ENCODE data around the gene MRPL18.
A peak's percentile ranks its signal among the peaks of the same experiment; 100 is the strongest.
"Not testable (repeated sequence)": the region's sequence is repeated elsewhere in the genome, so short reads cannot be mapped to it uniquely, and the experiment has no call there.

The MRPL18 gene

DNA sequence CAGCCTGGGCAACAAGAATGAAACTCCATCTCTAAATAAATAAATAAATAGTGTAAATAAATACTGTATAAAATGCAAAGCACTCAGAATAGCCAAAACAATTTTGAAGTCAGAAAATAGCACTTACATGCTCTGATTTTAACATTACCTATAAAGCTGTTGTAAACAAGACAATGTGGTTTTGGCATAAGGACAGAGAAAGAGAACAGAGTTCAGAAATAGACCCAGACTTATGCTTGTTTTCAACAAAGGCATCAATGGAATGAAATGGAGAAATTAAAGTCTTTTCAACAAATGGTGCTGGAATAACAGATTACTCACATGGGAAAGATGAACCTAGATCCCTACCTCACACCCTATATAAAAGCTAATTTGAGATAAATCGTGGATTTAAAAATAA lies 18.1 kb upstream of the MRPL18 start:
- no peak for DNase-seq (ENCODE audit: low read depth in 1 of 2, low spot score in 1 of 2)

DNA sequence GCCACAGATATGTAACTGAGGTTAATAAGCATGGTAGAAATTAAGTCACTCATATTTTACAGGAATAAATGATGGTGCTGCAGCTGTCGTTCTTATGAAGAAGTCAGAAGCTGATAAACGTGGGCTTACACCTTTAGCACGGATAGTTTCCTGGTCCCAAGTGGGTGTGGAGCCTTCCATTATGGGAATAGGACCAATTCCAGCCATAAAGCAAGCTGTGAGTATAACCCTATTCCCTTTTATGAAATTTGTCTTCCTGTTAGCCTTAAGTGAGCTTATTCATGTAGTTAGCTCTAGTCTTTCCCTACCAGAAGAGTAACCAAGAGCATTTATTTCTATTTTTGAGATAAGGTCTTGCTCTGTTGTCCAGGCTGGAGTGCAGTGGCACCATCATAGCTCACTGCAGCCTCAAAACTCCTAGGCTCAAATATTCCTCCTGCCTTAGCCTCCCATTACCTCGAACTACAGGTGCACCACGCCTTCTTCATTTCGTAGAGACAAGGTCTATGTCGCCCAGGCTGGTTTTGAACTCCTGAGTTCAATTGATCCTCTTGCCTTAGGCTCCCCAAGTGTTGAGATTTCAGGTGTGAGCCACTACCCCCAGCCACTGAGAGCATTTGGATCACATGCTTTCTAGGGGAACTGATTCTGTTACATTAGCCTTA lies 12.9 kb upstream of the MRPL18 start:
- no peak for DNase-seq (ENCODE audit: low read depth in 1 of 2, low spot score in 1 of 2)

DNA sequence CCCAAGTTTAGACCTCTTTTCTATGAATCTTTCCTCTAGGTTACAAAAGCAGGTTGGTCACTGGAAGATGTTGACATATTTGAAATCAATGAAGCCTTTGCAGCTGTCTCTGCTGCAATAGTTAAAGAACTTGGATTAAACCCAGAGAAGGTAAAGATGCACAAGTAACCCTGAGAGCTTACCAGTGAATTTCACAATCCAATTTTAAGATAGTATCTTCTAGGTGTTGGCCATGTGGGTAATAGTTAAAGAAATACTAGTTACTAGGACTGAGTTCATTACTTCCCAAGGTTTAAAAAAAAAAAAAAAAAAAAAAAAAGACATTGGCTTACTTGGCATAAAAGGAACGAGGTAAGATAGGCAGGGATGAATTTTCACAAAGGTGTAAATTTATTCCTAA lies 12.1 kb upstream of the MRPL18 start:
- no peak for DNase-seq (ENCODE audit: low read depth in 1 of 2, low spot score in 1 of 2)

DNA sequence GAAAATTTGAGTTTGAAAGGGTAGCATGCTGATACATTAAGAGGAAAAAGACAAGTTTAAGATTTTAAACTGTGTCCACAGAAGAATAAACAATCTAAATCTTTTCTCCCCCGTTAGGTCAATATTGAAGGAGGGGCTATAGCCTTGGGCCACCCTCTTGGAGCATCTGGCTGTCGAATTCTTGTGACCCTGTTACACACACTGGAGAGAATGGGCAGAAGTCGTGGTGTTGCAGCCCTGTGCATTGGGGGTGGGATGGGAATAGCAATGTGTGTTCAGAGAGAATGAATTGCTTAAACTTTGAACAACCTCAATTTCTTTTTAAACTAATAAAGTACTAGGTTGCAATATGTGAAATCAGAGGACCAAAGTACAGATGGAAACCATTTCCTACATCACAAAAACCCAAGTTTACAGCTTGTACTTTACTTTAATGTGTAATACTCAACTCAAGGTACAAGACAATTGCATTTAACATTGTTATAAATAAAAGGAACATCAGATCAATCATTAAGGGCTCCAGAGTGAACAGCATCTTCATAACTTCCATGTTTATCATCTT lies 11.6 kb upstream of the MRPL18 start:
- DNase-seq (ENCODE audit: low read depth in 1 of 2, low spot score in 1 of 2): no peak

DNA sequence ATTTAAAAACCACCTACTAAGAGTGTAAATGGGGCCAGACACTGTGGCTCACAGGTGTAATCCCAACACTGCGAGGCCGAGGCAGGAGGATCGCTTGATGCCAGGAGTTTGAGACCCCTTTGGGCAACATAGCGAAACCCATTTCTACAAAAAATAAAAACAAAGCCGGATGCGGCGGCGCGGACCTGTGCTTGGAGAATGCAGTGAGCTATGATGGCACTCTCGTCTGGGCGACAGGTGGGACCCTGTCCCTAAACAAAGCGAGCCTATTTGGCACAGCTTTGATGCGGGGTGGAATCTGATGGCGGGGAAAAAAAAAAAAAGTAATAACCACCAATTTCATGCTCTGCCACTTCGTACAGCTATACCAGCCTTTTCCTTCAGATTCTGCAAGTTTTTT lies 2.0 kb upstream of the MRPL18 start:
- no peak for DNase-seq (ENCODE audit: low read depth in 1 of 2, low spot score in 1 of 2)

DNA sequence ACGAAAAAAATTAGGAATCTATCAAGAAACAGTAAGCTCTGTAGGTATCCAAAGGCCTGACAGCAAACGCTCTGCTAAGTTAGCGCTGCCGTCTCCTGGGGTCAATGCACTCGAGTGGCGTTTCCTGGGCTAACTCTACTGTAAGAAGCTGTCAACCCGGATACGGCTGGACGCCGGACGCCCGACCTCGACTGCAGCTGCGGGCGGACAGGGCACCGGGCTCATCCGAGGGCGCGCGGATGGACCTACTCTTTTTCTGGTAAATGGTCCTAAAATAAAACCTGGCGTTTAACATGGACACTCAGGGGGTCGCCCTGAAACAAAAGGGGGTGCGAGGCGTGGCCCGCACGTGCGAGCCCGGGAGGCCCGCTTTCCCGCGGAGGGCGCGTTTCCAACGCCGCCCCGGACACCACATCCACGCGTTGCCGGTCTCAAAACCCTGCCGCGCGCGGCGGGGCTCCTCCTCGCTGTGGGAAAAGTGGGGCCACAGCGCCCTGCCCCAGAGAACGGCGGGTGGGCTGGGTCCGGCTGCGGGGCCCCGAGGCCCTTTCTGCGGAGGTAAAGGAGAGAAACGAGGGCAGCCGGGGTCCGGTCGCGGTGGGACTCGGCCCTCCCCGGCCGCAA lies 1.4 kb upstream of the MRPL18 start:
- DNase-seq (ENCODE audit: low read depth in 1 of 2, low spot score in 1 of 2): peak in 1 of 2 donors; percentile 4

DNA sequence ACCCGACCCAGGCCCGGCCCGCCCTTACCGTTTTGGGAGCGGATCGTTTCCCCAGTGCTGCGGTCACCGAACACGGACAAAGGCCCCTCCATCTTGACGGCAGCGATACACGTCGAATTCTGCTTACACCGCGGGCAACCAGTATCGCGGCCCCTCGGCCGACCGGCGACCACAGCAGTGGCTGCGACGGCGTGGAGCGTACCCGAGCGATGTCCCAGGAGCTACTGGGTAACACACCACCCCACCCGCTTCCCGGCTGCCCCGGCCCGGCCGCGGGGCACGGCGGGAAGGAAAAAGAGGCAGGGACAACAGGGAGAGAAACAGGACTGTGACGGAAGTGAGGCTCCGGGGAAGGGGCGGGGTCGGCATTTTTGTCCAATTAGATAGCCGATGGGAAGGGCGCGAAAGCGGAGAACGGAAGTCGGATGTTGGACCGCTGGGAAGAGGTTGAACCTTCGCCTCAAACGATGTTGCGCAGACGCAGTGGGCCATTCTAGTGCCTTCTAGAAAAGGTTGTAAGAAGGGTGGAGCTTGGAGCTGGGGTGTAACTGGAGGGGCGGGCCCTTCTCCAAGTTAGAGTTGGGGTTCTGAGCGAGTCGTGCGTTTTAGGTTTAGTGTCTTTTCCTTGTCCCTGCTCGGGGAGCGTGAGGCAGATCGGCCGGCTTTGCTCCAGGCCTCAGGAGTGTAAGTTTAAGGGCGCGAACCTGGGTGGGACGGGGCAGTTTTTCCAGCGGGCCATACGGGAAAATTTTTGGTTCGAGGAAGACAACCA lies 704 bp upstream of the MRPL18 start, which contains the start of gene TCP1:
Gene TCP1, minus strand, starts transcription at position 226 of the 772 bp plus-strand sequence. Its CDS starts 134 bp downstream, at position 92.
- DNase-seq (ENCODE audit: low read depth in 1 of 2, low spot score in 1 of 2): peak; percentile 98

DNA sequence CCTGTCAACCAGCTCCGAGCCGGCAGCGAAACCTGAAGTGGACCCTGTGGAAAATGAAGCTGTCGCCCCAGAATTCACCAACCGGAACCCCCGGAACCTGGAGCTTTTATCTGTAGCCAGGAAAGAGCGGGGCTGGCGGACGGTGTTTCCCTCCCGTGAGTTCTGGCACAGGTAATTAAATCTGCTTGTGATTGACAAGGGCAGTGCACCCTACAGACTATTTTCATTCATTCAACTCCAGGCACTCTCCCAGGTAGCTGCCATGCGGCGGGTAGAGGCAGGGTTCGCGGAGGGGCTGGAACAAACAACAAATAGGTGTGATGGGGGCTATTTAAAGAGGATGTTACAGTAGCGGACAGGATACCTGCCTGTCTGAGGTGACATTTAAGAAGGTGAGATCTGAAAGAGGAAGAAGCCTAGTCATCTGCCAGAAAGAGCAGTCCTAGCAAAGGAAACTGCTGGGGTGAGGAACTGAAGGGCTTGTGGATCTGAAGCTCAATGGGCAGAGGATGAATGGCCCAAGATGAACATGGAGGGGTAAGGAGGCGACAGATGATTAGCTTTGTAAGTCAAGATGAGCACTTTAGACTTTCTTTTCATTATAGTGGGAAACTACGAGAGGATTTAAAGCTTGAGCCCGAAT lies 810 bp downstream of the MRPL18 start:
- peak in 1 of 2 donors; percentile 9 for DNase-seq (ENCODE audit: low read depth in 1 of 2, low spot score in 1 of 2)

DNA sequence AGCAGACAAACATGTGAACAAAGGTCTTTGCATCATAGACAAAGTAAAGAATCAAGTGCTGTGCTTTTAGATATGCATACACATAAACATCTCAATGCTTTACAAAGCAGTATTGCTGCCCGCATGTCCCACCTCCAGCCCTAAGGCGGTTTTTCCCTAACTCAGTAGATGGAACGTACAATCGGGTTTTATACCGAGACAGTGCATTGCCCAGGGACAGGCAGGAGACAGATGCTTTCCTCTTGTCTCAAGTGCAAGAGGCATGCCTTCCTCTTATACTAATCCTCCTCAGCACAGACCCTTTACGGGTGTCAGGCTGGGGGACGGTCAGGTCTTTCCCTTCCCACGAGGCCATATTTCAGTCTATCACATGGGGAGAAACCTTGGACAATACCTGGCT lies 4.7 kb downstream of the MRPL18 start:
- not testable (repeated sequence) for DNase-seq (ENCODE audit: low read depth in 1 of 2, low spot score in 1 of 2)

DNA sequence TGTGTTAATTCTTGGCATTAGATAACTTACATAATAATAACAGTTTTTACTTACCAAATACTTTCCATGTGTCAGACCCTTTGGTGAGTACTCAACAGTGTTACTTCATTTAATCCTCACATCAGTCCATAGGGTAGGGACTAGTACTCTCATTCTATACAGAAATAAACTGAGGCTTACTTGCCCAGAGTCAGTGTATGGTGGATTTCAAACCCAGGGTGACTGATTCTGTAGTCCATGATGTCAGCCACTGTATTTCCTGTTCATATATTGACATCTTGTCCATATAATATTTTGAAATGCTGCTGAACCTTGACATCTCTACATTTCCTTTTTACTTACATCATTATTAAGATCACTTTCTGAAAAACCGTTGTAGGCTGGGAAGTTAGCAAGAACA lies 7.3 kb downstream of the MRPL18 start:
- DNase-seq (ENCODE audit: low read depth in 1 of 2, low spot score in 1 of 2): no peak

DNA sequence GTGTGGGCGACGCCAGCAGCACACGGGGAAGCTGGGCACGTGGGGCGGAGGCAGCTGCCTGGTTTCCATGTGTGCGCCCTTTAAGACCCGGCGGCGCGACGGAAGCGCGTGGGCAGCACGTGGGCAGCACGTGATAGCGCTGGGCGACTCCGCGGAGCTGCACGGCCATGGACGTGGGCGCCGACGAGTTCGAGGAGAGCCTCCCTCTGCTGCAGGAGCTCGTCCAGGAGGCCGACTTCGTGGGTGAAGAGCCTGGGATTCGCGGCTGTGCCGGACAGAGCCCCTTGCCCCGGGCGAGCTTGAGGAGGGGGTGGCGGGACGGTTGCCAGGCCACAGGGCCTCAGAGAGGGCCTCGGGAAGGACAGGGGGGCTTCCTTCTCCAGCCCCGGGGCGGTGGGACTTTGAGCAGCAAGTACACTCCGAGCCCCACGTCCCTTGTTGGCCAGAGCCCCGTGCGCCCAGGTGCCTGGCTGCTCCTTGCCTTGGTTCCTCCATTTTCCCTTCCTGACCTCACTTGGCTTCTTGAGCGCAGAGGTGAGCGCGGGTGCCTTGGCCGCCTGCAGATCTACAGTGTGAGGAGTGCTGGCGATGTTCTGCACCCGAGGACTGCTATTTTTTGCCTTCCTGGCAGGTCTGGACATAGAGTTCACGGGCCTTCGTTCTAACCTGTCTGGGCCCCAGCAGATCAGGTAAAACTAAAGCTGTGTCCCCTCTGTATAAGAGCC lies 10.0 kb downstream of the MRPL18 start, which contains the start of gene PNLDC1:
Gene PNLDC1, plus strand, starts transcription at position 136 of the 725 bp plus-strand sequence. Its CDS starts 32 bp downstream, at position 168.
- no peak for DNase-seq (ENCODE audit: low read depth in 1 of 2, low spot score in 1 of 2)

DNA sequence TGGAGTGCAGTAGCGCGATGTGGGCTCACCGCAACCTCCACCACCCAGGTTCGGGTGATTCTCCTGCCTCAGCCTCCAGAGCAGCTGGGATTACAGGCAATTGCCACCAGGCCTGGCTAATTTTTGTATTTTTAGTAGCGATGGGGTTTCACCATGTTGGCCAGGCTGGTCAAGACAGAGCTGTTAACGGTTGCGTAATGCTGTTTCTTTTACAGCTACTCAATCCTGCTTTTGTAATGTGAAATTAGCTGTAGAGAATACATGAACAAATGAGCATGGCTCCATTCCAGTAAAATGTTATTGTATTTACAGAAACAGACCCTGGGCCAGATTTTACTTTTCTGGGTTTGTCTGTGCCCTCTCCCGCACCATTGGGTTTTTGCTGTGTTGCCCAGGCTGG lies 11.7 kb downstream of the MRPL18 start:
- DNase-seq (ENCODE audit: low read depth in 1 of 2, low spot score in 1 of 2): no peak

DNA sequence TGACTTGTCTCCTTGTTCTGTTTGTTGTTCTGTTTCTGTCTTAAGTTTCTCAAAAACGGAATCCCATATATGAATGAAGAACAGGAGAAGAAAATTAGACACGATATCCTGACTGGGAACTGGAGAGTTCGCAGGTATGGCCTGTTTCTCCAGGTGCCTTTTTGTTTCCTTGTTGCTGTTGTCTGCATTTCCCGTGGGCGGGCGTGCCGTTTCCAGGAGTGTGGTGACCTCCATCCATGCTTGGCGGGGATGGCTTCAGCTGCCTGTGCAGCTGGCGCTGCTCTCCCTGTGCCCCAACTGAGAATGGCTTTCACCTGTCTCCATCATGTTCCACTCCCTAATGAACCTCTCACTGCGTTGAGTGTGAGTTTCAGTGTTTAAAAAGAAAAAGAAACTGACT lies 14.2 kb downstream of the MRPL18 start:
- DNase-seq (ENCODE audit: low read depth in 1 of 2, low spot score in 1 of 2): no peak

DNA sequence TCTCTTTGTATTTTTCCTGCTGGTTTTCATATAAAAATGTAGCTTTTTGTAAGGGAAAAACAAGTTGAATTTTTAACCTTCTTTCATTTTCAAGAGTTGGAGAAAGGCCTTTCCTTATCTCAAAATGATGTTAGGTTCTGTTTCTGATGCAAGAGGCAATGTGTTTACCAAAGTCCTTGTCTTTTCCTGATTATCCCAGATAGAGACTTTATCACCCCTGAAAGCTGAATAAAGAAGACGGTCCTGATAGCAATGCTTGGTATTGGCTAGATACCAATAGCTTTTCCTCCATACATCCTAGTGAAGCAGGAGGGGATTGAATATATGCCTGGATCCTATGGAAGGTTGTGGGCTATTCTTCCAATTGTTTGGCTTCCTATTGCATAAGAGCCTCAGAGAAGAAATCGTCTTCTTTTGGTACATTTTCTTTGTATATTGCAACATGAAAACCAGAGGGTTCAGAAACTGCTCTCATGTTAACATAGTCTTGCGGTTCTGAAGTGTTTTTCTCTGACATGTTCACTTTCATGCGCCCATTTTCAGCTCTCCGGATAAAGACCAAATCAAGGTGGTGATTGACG lies 15.3 kb downstream of the MRPL18 start:
- no peak for DNase-seq (ENCODE audit: low read depth in 1 of 2, low spot score in 1 of 2)

DNA sequence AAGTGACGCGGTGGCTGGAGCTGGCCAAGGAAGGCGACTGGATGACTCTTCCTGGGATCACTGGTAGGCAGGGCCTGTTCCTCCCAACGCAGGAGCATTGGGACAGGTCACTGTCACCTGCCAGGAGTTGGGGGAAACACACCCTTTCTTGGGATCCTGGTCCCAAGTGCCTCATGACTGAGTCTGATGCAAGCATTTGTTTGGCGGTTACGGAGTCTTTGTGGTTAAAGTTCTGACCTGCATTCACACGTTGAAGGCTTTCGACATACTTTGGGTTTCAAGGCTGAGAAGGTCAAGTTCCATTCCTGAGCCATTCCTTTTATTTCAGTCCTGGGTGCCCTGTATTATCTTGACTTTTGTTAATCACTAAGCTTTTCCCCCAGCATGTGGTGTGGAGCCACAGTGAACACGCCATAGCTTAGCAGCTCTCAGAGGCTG lies 15.8 kb downstream of the MRPL18 start:
- no peak for DNase-seq (ENCODE audit: low read depth in 1 of 2, low spot score in 1 of 2)

DNA sequence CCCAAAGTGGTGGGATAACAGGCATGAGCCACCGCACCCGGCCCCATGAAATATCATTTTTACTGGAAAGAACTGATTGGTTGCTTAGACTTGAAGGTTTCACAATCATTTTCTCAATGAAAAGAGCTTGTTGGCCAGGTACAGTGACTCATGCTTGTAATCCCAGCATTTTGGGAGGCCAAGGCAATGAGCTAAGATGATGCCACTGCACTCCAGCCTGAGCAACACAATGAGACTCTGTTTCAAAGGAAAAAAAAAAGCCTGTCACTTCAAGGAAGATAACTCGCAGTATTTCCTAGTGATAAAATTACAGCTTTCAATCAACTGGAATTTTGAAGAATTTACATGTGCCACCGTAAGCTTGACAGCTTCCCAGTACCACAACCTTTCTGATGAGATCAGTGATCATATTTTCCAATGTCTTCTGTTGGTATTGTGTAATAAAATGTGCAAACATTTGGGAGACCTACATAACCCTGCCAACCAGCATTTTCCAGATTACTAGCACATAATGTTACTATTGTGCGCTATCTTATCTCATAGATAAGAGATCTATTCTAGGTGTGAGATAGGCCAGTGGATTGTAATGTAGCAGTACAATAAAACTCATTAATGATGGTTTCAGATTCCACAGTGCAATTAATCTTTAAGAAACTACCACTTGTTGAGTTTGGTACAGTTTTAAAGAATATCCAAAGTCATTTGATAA lies 17.0 kb downstream of the MRPL18 start:
- no peak for DNase-seq (ENCODE audit: low read depth in 1 of 2, low spot score in 1 of 2)

DNA sequence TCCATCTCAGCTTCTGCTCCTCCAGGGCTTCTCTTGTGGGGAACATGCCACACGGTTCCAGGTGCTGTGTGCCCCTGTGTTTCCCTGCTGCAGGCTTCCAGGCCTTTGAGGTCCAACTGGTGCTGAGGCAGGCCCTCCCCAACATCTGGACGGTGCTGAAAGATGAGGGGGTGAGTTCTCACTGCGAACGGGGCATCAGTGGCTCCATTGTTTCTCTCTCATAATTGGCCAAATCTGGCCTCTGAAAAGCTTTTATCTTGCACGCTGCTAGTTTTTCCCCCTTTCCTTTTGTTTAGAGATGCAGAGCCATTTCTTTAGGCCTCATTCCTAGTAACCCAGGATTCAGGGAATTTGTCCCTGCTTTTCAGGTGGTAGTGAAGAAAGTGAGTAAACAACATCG lies 18.4 kb downstream of the MRPL18 start:
- DNase-seq (ENCODE audit: low read depth in 1 of 2, low spot score in 1 of 2): no peak

DNA sequence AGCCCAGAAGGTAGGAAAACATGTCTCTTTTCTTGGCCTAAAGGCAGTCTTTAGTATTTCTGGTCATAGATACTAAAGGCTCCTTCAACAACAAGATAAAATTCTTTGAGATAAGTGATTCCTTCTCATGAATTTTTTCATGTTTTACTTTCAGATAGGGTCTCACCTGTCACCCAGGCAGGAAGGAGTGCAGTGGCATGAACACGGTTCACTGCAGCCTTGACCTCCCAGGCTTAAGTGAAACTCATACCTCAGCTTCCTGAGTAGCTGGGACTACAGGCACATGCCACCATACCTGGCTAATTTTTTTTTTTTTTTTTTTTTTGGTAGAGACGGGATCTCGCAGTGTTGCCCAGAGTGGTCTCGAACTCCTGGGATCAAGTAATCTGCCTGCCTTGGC lies 18.9 kb downstream of the MRPL18 start:
- DNase-seq (ENCODE audit: low read depth in 1 of 2, low spot score in 1 of 2): no peak

DNA sequence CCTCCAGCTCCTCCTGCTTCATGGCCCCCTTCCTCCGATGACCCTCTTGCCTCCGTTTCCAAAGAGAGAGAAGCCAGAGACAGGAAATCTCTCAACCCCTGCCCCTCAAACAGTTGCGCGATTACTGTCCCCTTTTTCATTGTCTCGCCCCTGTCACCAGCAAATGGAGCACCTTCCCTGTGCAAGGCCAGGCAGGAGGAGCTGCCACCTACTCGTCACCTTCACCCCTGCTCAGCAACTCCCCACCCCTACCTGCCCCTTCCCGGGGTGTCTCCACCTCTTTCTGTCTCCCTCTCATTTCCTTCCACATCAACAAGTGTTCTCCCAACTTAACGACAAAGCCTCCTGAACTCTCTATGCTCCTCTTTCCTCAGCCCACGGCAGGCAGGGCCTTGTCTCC lies 23.5 kb downstream of the MRPL18 start:
- no peak for DNase-seq (ENCODE audit: low read depth in 1 of 2, low spot score in 1 of 2)

DNA sequence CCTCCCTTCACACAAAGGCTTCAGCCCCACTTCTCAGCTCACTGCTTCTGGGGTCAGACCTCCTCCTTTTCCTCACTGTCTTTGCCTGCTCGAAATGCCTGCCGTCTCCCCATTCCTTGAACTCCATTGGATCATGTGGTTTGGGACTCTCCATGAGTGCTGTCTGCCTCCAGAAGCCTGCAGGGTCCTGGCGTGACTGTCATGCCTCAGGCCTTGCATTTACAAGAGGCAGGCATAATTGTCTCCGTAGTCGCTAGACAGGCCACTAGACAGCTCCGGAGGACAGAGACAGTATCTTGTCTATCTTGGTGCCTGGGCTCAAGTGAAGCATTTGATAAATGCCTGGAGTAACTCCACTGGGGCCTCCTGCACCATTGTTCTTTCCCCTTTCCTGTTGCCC lies 25.1 kb downstream of the MRPL18 start:
- DNase-seq (ENCODE audit: low read depth in 1 of 2, low spot score in 1 of 2): no peak

All from activated T-helper 1 cell treated with anti-CD3 and anti-CD28 coated beads, Interleukin-2, amount 50 U/mL, for 16 hours (primary cell).